WTC11 (cell line): ENCODE data around the gene PHF21B.

Experiments
- ATF1 ChIP-seq: sonication (generic); formaldehyde crosslinking; IDR thresholded peaks from 2 replicates; pipeline ENCODE4 v1.8.1; 2023; ENCODE audit warnings: mild to moderate bottlenecking, moderate library complexity, missing genetic modification reagents
- CTCF ChIP-seq: fragments of 200-600 bp; IDR thresholded peaks from 2 replicates; pipeline ENCODE4 v1.8.0; 2022; ENCODE audit warnings: antibody characterized with exemption
- ETV6 ChIP-seq: sonication (generic); formaldehyde crosslinking; IDR thresholded peaks from 2 replicates; pipeline ENCODE4 v1.8.1; 2022; ENCODE audit warnings: mild to moderate bottlenecking, missing genetic modification reagents
- FOXP1 ChIP-seq: sonication (generic); formaldehyde crosslinking; IDR thresholded peaks from 2 replicates; pipeline ENCODE4 v1.8.0; 2022; ENCODE audit warnings: missing genetic modification reagents, mild to moderate bottlenecking, moderate library complexity, borderline replicate concordance
- FOXP4 ChIP-seq: sonication (generic); formaldehyde crosslinking; IDR thresholded peaks from 2 replicates; pipeline ENCODE4 v1.8.0; 2022; ENCODE audit warnings: mild to moderate bottlenecking, missing genetic modification reagents
- GRHL2 ChIP-seq: fragments of 250-450 bp; sonication (Bioruptor Pico); IDR thresholded peaks from 2 replicates; pipeline ENCODE4 v1.8.0; 2022; ENCODE audit warnings: mild to moderate bottlenecking, moderate library complexity; ENCODE audit not compliant: insufficient replicate concordance, severe bottlenecking
- HMGXB4 ChIP-seq: sonication (generic); formaldehyde crosslinking; IDR thresholded peaks from 2 replicates; pipeline ENCODE4 v1.8.1; 2023; ENCODE audit warnings: mild to moderate bottlenecking, moderate library complexity, missing genetic modification reagents
- NR1H2 ChIP-seq: sonication (generic); formaldehyde crosslinking; IDR thresholded peaks from 2 replicates; pipeline ENCODE4 v1.9.0; 2021; ENCODE audit warnings: mild to moderate bottlenecking, moderate library complexity, missing genetic modification reagents
- NR3C1 ChIP-seq: sonication (generic); formaldehyde crosslinking; conservative IDR thresholded peaks from 2 replicates; pipeline ENCODE4 v1.8.1; 2023; ENCODE audit warnings: low read depth, mild to moderate bottlenecking, missing genetic modification reagents
- SMAD3 ChIP-seq: sonication (generic); formaldehyde crosslinking; IDR thresholded peaks from 2 replicates; pipeline ENCODE4 v1.8.0; 2022; ENCODE audit warnings: missing genetic modification reagents, mild to moderate bottlenecking, borderline replicate concordance
- USF1 ChIP-seq: sonication (generic); formaldehyde crosslinking; IDR thresholded peaks from 2 replicates; pipeline ENCODE4 v1.8.0; 2022; ENCODE audit warnings: mild to moderate bottlenecking, missing genetic modification reagents

- TF ChIP-seq FOXP4 (CRISPR knock-in tag): no peak
- TF ChIP-seq CTCF: no peak
- TF ChIP-seq NR3C1: no peak
- no peak for TF ChIP-seq ATF1 (CRISPR knock-in tag)
- TF ChIP-seq NR1H2 (CRISPR knock-in tag): no peak
- TF ChIP-seq SMAD3: no peak
- TF ChIP-seq USF1 (CRISPR knock-in tag): no peak
- TF ChIP-seq ETV6: no peak
- TF ChIP-seq FOXP1: no peak
- TF ChIP-seq GRHL2 (CRISPR knock-in tag): no peak
- no peak for TF ChIP-seq HMGXB4 (CRISPR knock-in tag)
Observed at GRCh38 chr22:44941207-44941606, 68.6 kb downstream of the PHF21B start.
